Mesenchymal stem cell (in vitro differentiated cells and primary cell): ENCODE data around the gene LRSAM1.

Experiments
- DNase-seq: peaks from one replicate; pipeline ENCODE4 v3.0.0-alpha.2; 2013
- H2AFZ ChIP-seq: one replicate; pipeline ENCODE4 v1.6.1; 2013; ENCODE audit warnings: low read depth, mild to moderate bottlenecking, control low read depth, inconsistent platforms, low read length, moderate library complexity
- H2AK5ac ChIP-seq: 2 replicates; pipeline ENCODE4 v1.6.1; 2013; ENCODE audit warnings: low read length, moderate library complexity, mild to moderate bottlenecking, inconsistent platforms; ENCODE audit not compliant: severe bottlenecking
- H2BK120ac ChIP-seq: one replicate; pipeline ENCODE4 v1.6.1; 2013; ENCODE audit warnings: low read depth, mild to moderate bottlenecking, inconsistent platforms, low read length, moderate library complexity
- H2BK12ac ChIP-seq, 2 experiments: one replicate each; pipeline ENCODE4 v1.6.1; 2013; ENCODE audit warnings: inconsistent platforms in 2 of 2, low read length in 2 of 2, mild to moderate bottlenecking in 2 of 2, moderate library complexity in 2 of 2, control low read depth in 1 of 2
- H2BK15ac ChIP-seq: one replicate; pipeline ENCODE4 v1.6.1; 2013; ENCODE audit warnings: mild to moderate bottlenecking, low read depth, inconsistent platforms; ENCODE audit not compliant: poor library complexity, severe bottlenecking
- H2BK5ac ChIP-seq: 2 replicates; pipeline ENCODE4 v1.6.1; 2013; ENCODE audit warnings: low read depth, mild to moderate bottlenecking, low read length, control low read depth, inconsistent platforms; ENCODE audit not compliant: poor library complexity, severe bottlenecking
- H3K14ac ChIP-seq, 2 experiments: one replicate each; pipeline ENCODE4 v1.6.1; 2013; ENCODE audit warnings: inconsistent platforms in 2 of 2, low read length in 2 of 2, control low read depth in 1 of 2, mild to moderate bottlenecking in 1 of 2, moderate library complexity in 1 of 2
- H3K18ac ChIP-seq, 2 experiments: one replicate each; pipeline ENCODE4 v1.6.1; 2013; ENCODE audit warnings: inconsistent platforms in 2 of 2, low read length in 2 of 2, control low read depth in 1 of 2, low read depth in 1 of 2, mild to moderate bottlenecking in 1 of 2
- H3K23ac ChIP-seq, 2 experiments: one replicate each; pipeline ENCODE4 v1.6.1; 2013; ENCODE audit warnings: inconsistent platforms in 2 of 2, low read length in 2 of 2, mild to moderate bottlenecking in 2 of 2, moderate library complexity in 2 of 2, control low read depth in 1 of 2
- H3K27ac ChIP-seq: 2 replicates; pipeline ENCODE4 v1.5.1; 2013; ENCODE audit warnings: mild to moderate bottlenecking, moderate library complexity, low read length, control low read depth, inconsistent platforms; ENCODE audit not compliant: poor library complexity, severe bottlenecking
- H3K27me3 ChIP-seq, 2 experiments: 2 replicates each; pipeline versions ENCODE4 v1.6.1 to v1.7.0; 2013; ENCODE audit warnings: low read length in 2 of 2, mild to moderate bottlenecking in 2 of 2, moderate library complexity in 2 of 2, control low read depth in 1 of 2, inconsistent platforms in 1 of 2; ENCODE audit not compliant: control insufficient read depth in 1 of 2, insufficient read depth in 1 of 2
- H3K36me3 ChIP-seq, 2 experiments: 2 replicates each; pipeline versions ENCODE4 v1.6.1 to v1.7.0; 2013; ENCODE audit warnings: low read length in 2 of 2, control low read depth in 1 of 2, inconsistent platforms in 1 of 2, low read depth in 1 of 2, mild to moderate bottlenecking in 1 of 2; ENCODE audit not compliant: insufficient read depth in 2 of 2, control insufficient read depth in 1 of 2
- H3K4ac ChIP-seq, 2 experiments: one replicate each; pipeline ENCODE4 v1.6.1; 2013; ENCODE audit warnings: inconsistent platforms in 2 of 2, low read length in 2 of 2, mild to moderate bottlenecking in 2 of 2, moderate library complexity in 2 of 2, control low read depth in 1 of 2, low read depth in 1 of 2
- H3K4me1 ChIP-seq: 2 replicates; pipeline ENCODE4 v1.6.1; 2013; ENCODE audit warnings: low read depth, low read length, control low read depth; ENCODE audit not compliant: control insufficient read depth, insufficient read depth
- H3K4me2 ChIP-seq: 2 replicates; pipeline ENCODE4 v1.6.1; 2013; ENCODE audit warnings: low read length, mild to moderate bottlenecking, inconsistent platforms; ENCODE audit not compliant: poor library complexity, severe bottlenecking
- H3K4me3 ChIP-seq, 2 experiments: 2 replicates each; pipeline versions ENCODE4 v1.5.1 to v1.7.0; 2013; ENCODE audit warnings: low read length in 2 of 2, mild to moderate bottlenecking in 2 of 2, control low read depth in 1 of 2, low read depth in 1 of 2; ENCODE audit not compliant: insufficient read depth in 1 of 2
- H3K79me1 ChIP-seq: replicated peaks from 2 replicates; pipeline ENCODE4 v1.6.1; 2013; ENCODE audit warnings: mild to moderate bottlenecking, control low read depth, low read length, inconsistent platforms; ENCODE audit not compliant: poor library complexity, severe bottlenecking
- H3K9ac ChIP-seq: 2 replicates; pipeline ENCODE4 v1.7.0; 2013; ENCODE audit warnings: mild to moderate bottlenecking, low read length, moderate library complexity
- H3K9me3 ChIP-seq: 2 replicates; pipeline ENCODE4 v1.7.0; 2013; ENCODE audit warnings: mild to moderate bottlenecking, low read length; ENCODE audit not compliant: control insufficient read depth
- H4K8ac ChIP-seq: one replicate; pipeline ENCODE4 v1.6.1; 2013; ENCODE audit warnings: inconsistent platforms, mild to moderate bottlenecking, low read length, moderate library complexity
- H4K91ac ChIP-seq: one replicate; pipeline ENCODE4 v1.6.1; 2013; ENCODE audit warnings: mild to moderate bottlenecking, low read length, inconsistent platforms
- WGBS: methylation state at CpG from one replicate; pipeline ENCODE4 v1.1.7; 2013; ENCODE audit warnings: mixed read lengths; 5-methylcytosine and 5-hydroxymethylcytosine counted together

The LRSAM1 gene

DNA sequence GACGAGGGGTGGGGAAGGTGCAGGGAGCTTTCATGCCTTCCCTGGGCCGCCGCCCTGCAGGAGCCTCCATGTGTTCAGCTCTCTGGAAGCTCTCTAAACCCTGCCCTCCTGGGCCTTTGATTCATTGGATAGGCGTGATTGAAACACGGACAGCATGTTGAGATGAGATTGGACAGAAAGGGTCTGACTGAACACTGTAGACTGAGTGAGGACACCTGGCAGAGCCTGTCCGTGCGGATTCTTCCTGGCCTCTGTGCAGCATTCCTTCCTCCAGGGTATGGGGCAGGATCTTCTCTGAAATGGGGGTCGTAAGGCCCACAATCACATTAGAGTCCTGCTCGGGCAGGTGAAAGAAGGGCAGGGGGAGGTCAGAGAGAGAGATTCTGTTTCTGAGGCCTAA lies 12.9 kb upstream of the LRSAM1 start:
- 98% methylated on average over 9 of the region's 9 CpGs for WGBS
- DNase-seq = no peak
- peaks cover 31% of the 10 kb centered on the region for H3K79me1 ChIP-seq

DNA sequence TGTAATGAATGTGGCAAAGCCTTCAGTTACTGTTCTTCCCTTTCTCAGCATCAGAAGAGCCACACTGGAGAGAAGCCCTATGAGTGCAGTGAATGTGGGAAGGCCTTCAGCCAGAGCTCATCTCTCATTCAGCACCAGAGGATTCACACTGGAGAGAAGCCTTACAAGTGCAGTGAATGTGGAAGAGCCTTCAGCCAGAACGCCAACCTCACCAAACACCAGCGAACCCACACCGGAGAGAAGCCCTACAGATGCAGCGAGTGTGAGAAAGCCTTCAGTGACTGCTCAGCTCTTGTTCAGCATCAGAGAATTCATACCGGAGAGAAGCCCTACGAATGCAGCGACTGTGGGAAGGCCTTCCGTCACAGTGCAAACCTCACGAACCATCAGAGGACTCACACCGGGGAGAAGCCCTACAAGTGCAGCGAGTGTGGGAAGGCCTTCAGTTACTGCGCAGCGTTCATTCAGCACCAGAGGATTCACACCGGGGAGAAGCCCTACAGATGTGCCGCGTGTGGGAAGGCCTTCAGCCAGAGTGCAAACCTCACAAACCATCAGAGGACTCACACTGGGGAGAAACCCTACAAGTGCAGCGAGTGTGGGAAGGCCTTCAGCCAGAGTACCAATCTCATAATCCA lies 6.9 kb upstream of the LRSAM1 start:
- 92% methylated on average over 16 of the region's 17 CpGs for WGBS
- no peaks in the 10 kb centered on the region for H3K27me3 ChIP-seq
- no peak overlapping the region for H3K23ac ChIP-seq
- no peak for DNase-seq
- H3K4me1 ChIP-seq = peaks cover 3% of the 10 kb centered on the region
- no peak overlapping the region for H3K4me2 ChIP-seq
- H4K91ac ChIP-seq = no peak overlapping the region
- H3K36me3 ChIP-seq = peaks cover 80 to 86% of the 10 kb centered on the region in 2 experiments
- no peak overlapping the region for H2BK12ac ChIP-seq
- H4K8ac ChIP-seq = no peak overlapping the region
- H3K18ac ChIP-seq = no peak overlapping the region
- no peak overlapping the region for H2AK5ac ChIP-seq
- H3K14ac ChIP-seq = no peak overlapping the region
- no peak overlapping the region for H3K4ac ChIP-seq
- H3K27ac ChIP-seq = peak overlapping the region; percentile 65
- H2BK5ac ChIP-seq = no peak overlapping the region
- no peak overlapping the region for H2BK120ac ChIP-seq
- H3K9ac ChIP-seq = no peak overlapping the region
- peak overlapping the region in 1 of 2 experiments; percentile 21 for H3K4me3 ChIP-seq
- peaks cover 23% of the 10 kb centered on the region for H3K9me3 ChIP-seq
- H2BK15ac ChIP-seq = no peak overlapping the region
- H3K79me1 ChIP-seq = peaks cover 4% of the 10 kb centered on the region
- no peak overlapping the region for H2AFZ ChIP-seq

More for the DNA sequence above, 12.9 kb upstream of the LRSAM1 start:
- Histone ChIP-seq H2BK120ac (no peak overlapping the region), H3K27me3 (no peaks in the 10 kb centered on the region), H3K4me1 (no peaks in the 10 kb centered on the region), H2BK12ac (no peak overlapping the region), H3K36me3 (peaks cover 81 to 87% of the 10 kb centered on the region in 2 experiments), H3K14ac (no peak overlapping the region), H2AFZ (no peak overlapping the region), H3K4ac (no peak overlapping the region), H3K27ac (no peak overlapping the region), H2AK5ac (no peak overlapping the region), H3K4me2 (no peak overlapping the region), H3K9ac (no peak overlapping the region), H4K91ac (no peak overlapping the region), H2BK15ac (no peak overlapping the region), H2BK5ac (no peak overlapping the region), H4K8ac (no peak overlapping the region), H3K4me3 (no peak overlapping the region), H3K23ac (no peak overlapping the region), H3K9me3 (peaks cover 11% of the 10 kb centered on the region), H3K18ac (no peak overlapping the region)

DNA sequence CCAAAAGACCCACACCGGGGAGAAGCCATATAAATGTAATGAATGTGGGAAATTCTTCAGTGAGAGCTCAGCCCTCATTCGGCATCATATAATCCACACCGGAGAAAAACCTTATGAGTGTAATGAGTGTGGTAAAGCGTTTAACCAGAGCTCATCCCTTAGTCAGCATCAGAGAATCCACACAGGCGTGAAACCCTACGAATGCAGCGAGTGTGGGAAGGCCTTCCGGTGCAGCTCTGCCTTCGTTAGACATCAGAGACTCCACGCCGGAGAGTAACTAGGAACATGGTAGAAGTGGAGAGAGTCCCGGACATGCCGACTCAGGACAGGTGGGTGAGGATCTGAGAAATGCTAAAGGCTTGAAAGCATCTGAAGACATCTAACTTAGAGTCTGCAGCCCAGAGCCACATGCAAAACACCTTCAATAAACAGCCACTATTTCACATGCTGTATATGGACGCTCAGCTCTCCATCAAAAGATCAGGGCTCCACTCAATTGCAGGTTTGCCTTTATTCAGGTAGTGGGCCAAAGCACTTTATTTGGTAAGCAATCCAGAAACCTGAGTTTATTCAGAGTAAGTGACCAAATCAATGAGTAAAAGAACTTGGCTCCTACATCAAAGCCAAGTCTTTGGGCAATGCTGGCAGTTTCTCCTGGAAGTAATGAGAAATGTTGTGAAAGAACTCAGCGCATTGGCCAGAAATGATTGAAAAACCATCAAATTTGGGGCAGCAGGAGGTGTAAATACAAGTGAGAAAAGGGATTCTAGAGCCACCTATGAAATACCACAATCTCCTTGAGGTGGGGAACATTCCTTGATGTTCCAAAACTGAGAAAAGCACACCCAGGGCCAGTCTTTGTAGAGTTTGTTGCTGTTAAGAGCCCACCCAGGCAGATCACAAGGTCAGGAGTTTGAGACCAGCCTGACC lies 6.1 kb upstream of the LRSAM1 start:
- H3K79me1 ChIP-seq = peaks cover 3% of the 10 kb centered on the region
- H3K27me3 ChIP-seq = no peaks in the 10 kb centered on the region
- H3K14ac ChIP-seq = no peak overlapping the region
- no peak overlapping the region for H3K23ac ChIP-seq
- no peak overlapping the region for H2BK15ac ChIP-seq
- DNase-seq = no peak
- H3K36me3 ChIP-seq = peaks cover 81 to 88% of the 10 kb centered on the region in 2 experiments
- peak overlapping the region in 1 of 2 experiments; percentile 16 for H3K4me3 ChIP-seq
- H3K4me1 ChIP-seq = peaks cover 3% of the 10 kb centered on the region
- peaks cover 22% of the 10 kb centered on the region for H3K9me3 ChIP-seq
- H3K18ac ChIP-seq = no peak overlapping the region
- 99% methylated on average over 14 of the region's 15 CpGs for WGBS
- no peak overlapping the region for H4K8ac ChIP-seq
- H3K4ac ChIP-seq = no peak overlapping the region
- H2BK12ac ChIP-seq = no peak overlapping the region
- no peak overlapping the region for H3K27ac ChIP-seq
- H2AK5ac ChIP-seq = no peak overlapping the region
- H3K9ac ChIP-seq = no peak overlapping the region
- no peak overlapping the region for H2BK5ac ChIP-seq
- no peak overlapping the region for H2BK120ac ChIP-seq
- no peak overlapping the region for H4K91ac ChIP-seq
- no peak overlapping the region for H2AFZ ChIP-seq
- no peak overlapping the region for H3K4me2 ChIP-seq
